Eye (tissue), 1 donor: ENCODE measurements around the gene CDR2.
"Not testable (repeated sequence)": the region's sequence is repeated elsewhere in the genome, so short reads cannot be mapped to it uniquely, and the experiment has no call there.

Experiments
- DNase-seq: peaks from one replicate; pipeline ENCODE4 v3.0.0-alpha.2; 2015

CDR2 gene

DNA sequence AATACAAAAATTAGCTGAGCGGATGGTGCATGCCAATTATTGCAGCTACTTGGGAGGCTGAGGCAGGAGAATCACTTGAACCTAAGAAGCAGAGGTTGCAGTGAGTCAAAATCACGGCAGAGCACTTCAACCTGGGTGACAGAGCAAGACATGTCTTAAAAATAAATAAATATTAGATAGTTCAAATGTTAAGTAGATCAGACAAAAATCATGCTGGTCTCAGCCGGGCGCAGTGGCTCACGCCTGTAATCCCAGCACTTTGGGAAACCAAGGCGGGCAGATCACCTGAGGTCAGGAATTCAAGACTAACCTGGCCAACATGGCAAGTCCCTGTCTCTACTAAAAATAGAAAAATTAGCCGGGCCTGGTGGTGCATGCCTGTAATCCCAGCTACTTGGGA lies 73.0 kb downstream of the CDR2 start:
- not testable (repeated sequence) for DNase-seq

DNA sequence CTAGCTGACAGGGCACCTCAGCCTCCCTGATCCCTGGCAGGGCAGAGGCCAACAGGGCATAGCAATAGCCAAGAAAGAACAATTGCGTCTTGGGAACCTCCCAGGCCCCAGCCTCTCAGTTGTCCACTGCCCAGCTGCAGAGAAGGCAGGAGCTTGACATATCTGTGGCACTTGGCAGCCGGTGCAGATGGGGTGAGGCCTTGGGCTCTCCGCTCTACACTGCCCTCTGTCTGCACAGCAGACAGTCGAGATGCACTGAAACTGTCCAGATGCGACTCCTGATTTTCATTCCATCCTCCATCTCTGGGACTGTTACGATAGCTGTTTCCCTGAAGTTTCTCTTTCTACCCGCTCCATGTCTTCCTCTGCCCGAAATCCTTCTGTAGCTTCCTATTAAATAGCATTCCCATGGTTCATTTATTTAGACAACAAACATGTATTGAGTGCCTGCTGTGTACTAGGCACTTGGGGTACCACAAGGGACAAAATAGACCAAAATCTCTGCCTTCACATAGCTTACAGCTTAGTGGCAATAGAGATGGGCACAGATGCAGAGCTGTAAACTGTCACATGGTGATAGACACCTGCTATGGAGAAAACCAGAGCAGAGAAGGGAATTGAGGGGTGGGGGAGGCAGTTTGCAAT lies 73.9 kb downstream of the CDR2 start:
- peak; percentile 55 for DNase-seq

DNA sequence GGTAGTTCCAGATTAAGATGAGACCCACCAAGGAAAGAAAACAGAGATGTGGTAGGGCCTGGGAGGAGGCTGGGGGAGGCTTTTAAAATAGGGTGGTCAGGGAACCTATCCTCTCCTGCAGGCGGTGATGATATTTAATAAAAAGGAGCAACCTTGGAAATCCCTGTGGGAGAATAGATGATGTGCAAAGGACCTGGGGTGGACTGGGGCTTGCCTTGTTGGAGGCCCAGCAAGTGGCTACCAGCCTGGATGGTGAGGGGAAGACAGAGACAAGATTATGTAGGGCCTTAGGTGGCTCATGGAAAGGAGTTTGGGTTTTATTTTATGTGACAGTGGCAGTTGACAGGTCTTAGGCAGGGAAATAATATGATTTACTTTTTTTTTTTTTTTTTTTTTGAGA lies 75.4 kb downstream of the CDR2 start:
- DNase-seq, result no peak

DNA sequence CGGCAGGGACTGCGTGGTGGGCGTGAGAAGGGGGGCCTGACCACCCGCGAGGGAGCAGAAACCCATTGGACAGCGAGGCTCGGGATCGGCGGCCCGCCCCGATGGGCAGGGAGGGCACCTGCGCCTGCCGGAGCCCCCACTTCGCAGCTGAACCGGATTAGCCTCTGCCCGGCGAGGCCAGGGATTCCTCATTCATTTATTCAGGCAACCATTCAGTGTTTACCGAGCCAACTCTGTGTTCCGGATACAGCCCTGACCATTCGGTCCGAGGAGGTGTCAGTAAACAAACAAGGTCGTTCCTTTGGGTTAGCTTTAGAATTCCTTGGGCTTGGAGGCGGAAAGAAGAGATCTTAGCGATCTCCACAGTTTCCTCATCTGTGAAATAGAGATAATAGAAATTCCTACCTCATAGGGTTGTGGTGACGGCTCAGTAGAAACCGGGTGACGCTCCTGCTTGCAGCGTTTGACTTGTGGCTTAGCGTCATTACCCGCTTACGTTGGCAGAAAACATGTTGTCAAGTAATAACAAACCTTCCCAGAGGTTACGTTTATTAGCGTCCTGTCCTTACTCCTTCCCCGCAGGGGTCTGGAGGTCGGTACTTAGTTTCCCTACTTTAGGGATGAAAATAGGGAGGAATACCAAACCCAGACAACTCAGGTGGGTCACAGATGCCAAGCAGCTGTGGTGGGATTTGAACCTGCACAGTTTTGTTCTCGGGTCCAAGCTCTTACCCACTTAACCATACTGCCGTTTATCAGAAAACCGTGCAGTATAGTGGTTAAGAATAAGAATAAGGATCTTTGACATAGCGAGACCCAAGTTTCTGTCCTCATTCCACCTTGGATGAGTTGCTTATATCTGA lies 76.3 kb downstream of the CDR2 start:
- peak; percentile 99 for DNase-seq

DNA sequence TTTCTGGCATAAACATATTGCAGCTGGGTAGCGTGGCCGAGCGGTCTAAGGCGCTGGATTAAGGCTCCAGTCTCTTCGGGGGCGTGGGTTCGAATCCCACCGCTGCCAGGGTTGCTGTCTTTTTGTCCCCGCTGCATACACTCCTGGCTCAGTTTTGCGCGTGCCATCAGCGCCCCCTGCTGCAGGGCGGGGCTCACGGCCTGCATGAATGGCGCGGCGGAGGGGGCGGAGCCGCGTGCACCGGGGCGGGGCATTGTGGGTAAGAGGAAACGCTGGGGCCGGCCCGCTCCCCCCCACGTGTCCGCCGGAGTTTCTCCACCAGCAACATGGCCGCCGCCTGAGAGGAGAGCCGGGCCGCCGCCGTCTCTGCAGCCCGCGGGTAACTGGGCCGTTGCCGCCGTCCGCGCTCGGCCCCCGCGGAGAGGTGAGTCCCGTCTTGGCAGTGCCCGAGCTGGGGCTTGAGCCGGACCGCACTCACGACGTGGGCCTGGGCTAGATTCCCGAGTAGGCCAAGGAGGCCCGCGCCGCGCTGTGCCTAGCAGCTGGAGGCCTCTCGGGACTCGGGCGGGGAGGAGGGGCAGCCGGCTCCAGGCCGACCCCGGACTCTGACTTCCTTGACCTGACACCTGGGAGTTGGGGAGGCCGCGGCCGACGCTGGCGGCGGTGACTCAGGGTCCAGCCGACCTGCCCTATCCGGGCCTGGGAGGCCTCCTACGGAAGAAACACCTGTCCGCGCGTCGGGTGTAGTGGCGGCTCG lies 77.1 kb downstream of the CDR2 start, which contains the start of gene POLR3E:
Gene POLR3E, plus strand, starts transcription at position 296 of the 757 bp plus-strand sequence. CDS start 5,560 bp downstream, outside the sequence.
- DNase-seq, result peak; percentile 100

DNA sequence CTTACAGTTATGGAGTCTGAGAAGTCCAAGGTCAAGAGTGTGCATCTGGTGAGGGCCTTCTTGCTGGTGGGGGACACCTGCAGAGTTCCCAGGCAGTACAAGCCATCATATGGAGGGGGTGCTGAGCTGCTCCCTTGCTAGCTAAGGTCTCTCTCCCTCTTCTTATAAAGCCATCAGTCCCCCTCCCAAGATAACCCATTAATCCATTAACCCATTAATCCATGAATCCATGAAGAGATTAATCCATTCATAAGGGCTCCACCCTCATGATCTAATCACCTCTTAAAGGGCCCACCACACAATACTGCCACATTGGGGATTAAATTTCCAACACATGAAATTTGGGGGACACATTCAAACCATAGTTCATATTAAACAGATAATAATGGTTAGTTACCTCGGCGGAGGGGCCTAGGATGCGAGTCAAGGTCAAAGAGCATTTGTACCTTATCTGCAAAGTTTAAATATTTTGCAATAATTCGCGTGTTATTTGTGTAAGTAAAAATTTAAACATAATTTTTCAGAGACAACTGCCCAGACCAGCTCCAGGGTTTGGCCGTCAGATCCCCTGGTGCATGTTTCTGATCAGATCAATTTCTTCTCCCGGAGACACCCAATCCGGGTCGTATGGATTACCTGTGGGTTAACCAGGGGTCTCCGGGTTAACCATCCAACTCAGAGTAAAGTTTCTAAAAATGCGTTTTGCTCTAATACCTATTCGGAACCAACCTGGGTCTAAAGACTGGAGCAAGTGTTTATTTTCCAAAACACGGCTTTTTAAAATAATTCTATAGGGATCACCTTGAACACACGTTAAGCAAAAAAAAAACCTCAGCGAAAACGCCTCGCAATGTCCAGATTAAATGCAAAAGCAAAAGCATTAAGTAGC lies 78.0 kb downstream of the CDR2 start:
- DNase-seq, result peak; percentile 49
